ENCODE data around the gene CRABP2.

The CRABP2 gene

DNA sequence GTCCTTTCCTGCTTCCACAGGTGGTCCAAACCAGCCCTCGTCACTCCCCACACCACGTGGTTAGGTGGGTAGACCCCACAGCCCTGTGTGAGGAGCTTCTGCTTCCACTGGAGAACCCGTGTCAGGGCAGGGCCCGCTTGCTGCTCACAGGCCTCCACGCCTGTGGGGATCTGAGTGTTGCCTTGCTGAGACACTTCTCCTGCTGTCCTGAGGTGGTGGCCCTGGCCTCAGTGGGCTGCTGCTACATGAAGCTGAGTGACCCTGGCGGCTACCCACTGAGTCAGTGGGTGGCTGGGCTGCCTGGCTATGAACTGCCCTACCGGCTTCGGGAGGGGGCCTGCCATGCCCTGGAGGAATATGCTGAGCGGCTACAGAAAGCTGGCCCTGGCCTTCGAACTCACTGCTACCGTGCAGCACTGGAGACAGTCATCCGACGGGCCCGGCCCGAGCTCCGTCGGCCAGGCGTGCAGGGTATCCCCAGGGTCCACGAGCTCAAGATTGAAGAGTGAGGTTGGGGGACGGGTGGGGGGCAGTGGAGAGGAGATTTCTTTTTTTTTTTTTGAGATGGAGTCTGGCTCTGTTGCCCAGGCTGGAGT, 28.7 kb upstream of the CRABP2 start:
- TF ChIP-seq, protein P1, sequence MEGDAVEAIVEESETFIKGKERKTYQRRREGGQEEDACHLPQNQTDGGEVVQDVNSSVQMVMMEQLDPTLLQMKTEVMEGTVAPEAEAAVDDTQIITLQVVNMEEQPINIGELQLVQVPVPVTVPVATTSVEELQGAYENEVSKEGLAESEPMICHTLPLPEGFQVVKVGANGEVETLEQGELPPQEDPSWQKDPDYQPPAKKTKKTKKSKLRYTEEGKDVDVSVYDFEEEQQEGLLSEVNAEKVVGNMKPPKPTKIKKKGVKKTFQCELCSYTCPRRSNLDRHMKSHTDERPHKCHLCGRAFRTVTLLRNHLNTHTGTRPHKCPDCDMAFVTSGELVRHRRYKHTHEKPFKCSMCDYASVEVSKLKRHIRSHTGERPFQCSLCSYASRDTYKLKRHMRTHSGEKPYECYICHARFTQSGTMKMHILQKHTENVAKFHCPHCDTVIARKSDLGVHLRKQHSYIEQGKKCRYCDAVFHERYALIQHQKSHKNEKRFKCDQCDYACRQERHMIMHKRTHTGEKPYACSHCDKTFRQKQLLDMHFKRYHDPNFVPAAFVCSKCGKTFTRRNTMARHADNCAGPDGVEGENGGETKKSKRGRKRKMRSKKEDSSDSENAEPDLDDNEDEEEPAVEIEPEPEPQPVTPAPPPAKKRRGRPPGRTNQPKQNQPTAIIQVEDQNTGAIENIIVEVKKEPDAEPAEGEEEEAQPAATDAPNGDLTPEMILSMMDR (IDR thresholded peaks at IDR 0.05; ENCODE audit: low read depth, low read length), result no peak
- no peak overlapping the region for H3K4me3 ChIP-seq (ENCODE audit: low read depth, low read length)
- DNase-seq (ENCODE audit: low read depth, low spot score), result no peak
- in situ Hi-C loops (cut with HindIII; ENCODE audit: low sequenced_read_pairs), result no loop called here

DNA sequence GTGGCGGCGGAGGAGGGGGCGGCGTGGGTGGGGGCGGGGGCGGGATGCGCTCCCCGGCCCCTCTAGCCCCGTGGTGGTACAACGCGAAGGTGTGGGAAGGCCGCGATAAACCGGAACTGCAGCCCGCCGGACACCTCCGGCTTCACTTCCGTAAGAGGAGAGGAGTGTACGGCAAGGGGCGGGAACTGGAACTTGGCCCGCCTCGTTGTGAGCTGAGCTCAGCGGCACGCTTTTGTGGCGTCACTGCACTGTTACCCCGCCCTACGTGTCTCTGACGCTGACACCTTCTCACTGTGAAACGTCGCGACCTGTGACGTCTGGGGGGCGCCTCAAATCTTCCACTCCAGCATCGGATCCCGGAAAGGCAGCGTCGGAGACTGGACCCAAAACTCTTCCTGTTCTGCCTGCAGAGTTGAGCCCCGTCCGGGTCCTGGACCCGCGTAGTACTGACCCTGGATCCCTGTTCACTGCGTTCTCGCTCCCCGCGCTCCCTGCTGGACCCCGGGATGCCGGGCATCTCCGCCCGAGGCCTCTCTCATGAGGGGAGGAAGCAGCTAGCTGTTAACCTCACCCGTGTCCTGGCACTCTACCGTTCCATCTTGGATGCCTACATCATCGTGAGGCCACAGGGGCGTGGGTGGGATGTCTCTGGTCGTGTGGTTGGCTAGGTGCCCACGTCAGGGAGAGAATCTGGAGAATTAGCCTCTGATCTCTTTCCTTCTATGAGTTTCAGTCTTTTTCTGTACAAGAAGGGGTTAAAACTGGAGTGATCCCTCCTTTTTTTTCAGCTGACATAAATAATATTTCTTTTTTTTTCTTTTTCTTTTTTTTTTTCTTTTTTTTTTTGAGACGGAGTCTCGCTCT, 23.4 kb upstream of the CRABP2 start, which contains the start of gene ISG20L2:
TSS of gene ISG20L2 (minus strand) at position 168 of the 864 bp plus-strand sequence. CDS start 1,114 bp downstream, outside the sequence.
- TF ChIP-seq, protein P1 (IDR thresholded peaks at IDR 0.05; ENCODE audit: low read depth, low read length), result no peak
- H3K4me3 ChIP-seq (ENCODE audit: low read depth, low read length), result peak within 1 kb of the TSS; percentile 96
- in situ Hi-C loops (cut with HindIII; ENCODE audit: low sequenced_read_pairs), result no loop called here
- DNase-seq (ENCODE audit: low read depth, low spot score), result peak; percentile 99

DNA sequence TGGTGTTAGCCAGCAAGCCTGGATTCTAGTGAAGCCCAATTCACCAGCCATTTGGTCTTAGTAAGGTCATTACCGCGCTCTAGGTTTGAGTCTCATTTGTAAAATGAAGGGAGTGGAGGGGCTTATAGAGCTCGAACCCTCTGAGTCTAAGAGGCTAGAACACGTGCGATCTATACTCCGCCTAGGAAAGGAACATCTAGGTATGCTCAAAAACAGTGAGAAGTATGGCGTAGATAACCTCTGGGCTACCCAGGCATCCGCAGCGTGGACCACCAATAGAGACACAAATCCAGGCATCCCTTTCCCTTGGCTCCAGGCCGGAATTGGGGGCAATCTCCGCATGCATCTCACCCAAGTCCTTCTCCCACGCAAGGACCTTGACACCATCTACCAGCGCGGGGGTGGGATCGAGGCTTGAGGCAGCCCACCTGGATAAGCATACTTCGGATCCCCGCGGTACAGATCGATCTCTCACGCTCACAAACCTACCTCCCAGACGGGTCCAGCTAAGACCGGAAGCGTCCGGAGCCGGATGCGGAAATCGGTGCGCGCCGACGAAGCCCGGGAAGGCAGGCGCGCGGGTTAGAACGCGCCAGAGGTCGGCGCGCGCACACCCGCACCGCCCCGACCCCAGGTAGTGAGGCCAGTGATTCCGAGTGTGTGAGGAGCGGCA, 22.7 kb upstream of the CRABP2 start, which contains the start of gene METTL25B:
TSS of gene METTL25B (plus strand) at position 544 of the 673 bp plus-strand sequence. CDS start 636 bp downstream, outside the sequence.
- in situ Hi-C loops (cut with HindIII; ENCODE audit: low sequenced_read_pairs), result no loop called here
- H3K4me3 ChIP-seq (ENCODE audit: low read depth, low read length), result peak within 1 kb of the TSS; percentile 96
- TF ChIP-seq, protein P1 (IDR thresholded peaks at IDR 0.05; ENCODE audit: low read depth, low read length), result no peak
- peak; percentile 78 for DNase-seq (ENCODE audit: low read depth, low spot score)

DNA sequence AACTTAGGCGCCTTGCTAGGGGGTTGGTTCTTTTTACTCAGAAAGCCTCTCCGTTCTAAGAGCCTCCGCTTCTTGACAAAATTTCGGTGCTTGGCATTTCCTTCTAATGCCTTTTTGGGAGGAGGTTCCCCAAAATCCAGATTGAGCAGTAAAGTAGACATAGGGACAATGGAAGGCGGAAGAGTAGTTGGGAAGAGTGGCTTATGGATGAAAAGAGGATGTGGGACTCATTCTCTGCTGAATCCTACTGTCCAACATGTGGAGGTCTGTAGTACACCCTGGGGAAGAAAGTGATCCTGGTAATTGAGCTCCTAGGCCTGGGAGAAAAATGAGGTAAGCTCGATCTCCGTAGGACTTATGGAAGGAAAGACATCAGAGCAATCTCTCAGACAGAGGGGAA, 22.1 kb upstream of the CRABP2 start:
- in situ Hi-C loops (cut with HindIII; ENCODE audit: low sequenced_read_pairs), result no loop called here
- DNase-seq (ENCODE audit: low read depth, low spot score), result no peak
- H3K4me3 ChIP-seq (ENCODE audit: low read depth, low read length), result peak overlapping the region; percentile 96
- TF ChIP-seq, protein P1 (IDR thresholded peaks at IDR 0.05; ENCODE audit: low read depth, low read length), result no peak

DNA sequence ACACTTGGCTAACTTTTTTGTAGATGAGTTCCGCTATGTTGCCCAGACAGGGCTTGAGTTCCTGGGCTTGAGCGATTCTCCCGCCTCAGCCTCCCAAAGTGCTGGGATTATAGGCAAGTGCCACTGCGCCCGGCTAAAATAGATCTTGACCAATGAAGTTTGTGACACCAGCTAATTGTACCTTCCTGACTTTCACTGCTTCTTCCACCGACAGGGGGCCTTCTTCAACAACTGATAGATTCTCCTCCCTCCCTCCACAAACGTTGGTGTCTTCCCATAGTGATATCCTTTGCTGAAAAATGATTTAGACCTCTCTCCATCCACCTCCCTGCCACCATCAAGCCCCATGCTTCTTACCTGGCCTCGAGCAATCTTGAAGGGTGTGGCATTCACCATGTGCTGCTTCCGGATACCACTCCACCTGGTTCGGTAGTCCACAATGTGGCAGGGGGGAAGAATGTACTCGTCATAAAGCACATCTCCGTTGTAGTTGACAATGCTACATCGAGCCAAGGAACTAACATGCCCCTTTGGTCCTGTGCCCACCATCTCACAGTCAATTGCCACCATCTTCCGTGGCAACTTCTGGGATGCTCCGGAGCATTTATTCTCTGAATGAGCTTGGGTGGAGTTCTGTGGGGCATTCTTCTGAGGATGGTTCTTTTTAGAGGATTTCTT, 21.3 kb upstream of the CRABP2 start:
- peak; percentile 60 for DNase-seq (ENCODE audit: low read depth, low spot score)
- TF ChIP-seq, protein P1 (IDR thresholded peaks at IDR 0.05; ENCODE audit: low read depth, low read length), result peak; percentile 67
- peak overlapping the region; percentile 96 for H3K4me3 ChIP-seq (ENCODE audit: low read depth, low read length)
- in situ Hi-C loops (cut with HindIII; ENCODE audit: low sequenced_read_pairs), result no loop called here
